Kidney (tissue), 14 donors: ENCODE data around the gene PAN3. TPM values are rescaled to one million over a fixed set of nuclear protein-coding genes. Genes with fewer than 3 reads are reported as not detected.
A peak's percentile ranks its signal among the peaks of the same experiment; 100 is the strongest.

Source experiments
- DNase-seq, 5 donors: peaks; one replicate each; pipeline ENCODE4 v3.0.0-alpha.2; 2013 to 2020
- FAIRE-seq: peaks from 2 replicates; lab custom pipeline; 2012; peaks lifted over from hg19 to GRCh38; lab: Jason Lieb, UNC
- H3K27ac ChIP-seq, 2 donors: one replicate each; pipeline ENCODE4 v1.7.0; 2013; ENCODE audit warnings: low read depth in 2 of 2, low read length in 2 of 2, inconsistent platforms in 1 of 2
- H3K27me3 ChIP-seq: one replicate; pipeline ENCODE4 v1.7.1; 2013; ENCODE audit warnings: low read length, inconsistent platforms; ENCODE audit not compliant: control insufficient read depth, insufficient read depth
- H3K36me3 ChIP-seq, 3 donors: one replicate each; pipeline versions ENCODE4 v1.7.0 to v1.7.1; 2013; ENCODE audit warnings: low read length in 3 of 3, control low read depth in 1 of 3, inconsistent platforms in 1 of 3; ENCODE audit not compliant: insufficient read depth in 3 of 3, control insufficient read depth in 2 of 3
- H3K4me1 ChIP-seq, 3 donors: one replicate each; pipeline versions ENCODE4 v1.7.0 to v1.7.1; 2013; ENCODE audit warnings: low read length in 3 of 3, inconsistent platforms in 1 of 3, low read depth in 1 of 3; ENCODE audit not compliant: control insufficient read depth in 2 of 3, insufficient read depth in 2 of 3
- H3K4me3 ChIP-seq, 3 donors: one replicate each; pipeline versions ENCODE4 v1.7.0 to v1.8.1; 2013; ENCODE audit warnings: low read length in 3 of 3, control low read depth in 1 of 3, inconsistent platforms in 1 of 3
- H3K9ac ChIP-seq, 3 donors: one replicate each; pipeline versions ENCODE4 v1.7.0 to v1.7.1; 2013; ENCODE audit warnings: low read length in 3 of 3, control low read depth in 1 of 3, inconsistent platforms in 1 of 3
- H3K9me3 ChIP-seq, 3 donors: one replicate each; pipeline versions ENCODE4 v1.7.0 to v1.7.1; 2013; ENCODE audit warnings: low read length in 3 of 3, control low read depth in 1 of 3, inconsistent platforms in 1 of 3; ENCODE audit not compliant: control insufficient read depth in 2 of 3, insufficient read depth in 1 of 3
- intact Hi-C: fragments of 100-400 bp; cut with DNase I; formaldehyde crosslinking; loops from one replicate; pipeline ENCODE4 v1.11.1; 2022
- polyA plus RNA-seq: library from polyadenylated mRNA; stranded (reverse); fragments of 350-450 nt; fragmentation: Illumina TruSeq; extraction: RNeasy Lipid Tissue Mini Kit (QIAGEN cat#74804); gene quantifications from one replicate; pipeline ENCODE4 v1.2.3, GENCODE V29; 2014; ENCODE audit warnings: low read depth, low replicate concordance; ENCODE audit not compliant: insufficient read depth
- total RNA-seq: library from RNA; stranded (reverse); fragmentation: NEBNext Ultra II Directional; extraction: Animal tissue kit (Norgen Biotek cat#: 25700); gene quantifications from one replicate; pipeline ENCODE4 v1.2.1, GENCODE V29; 2021
- TF ChIP-seq, protein P1 (sequence below): IDR thresholded peaks from 3 replicates; pipeline ENCODE4 v1.5.1; 2012; ENCODE audit warnings: mild to moderate bottlenecking, moderate library complexity, borderline replicate concordance; ENCODE audit not compliant: insufficient read depth; ENCODE audit errors: extremely low read depth
- donor health status: control.
- donor health status: control.
- donor health status: control.
- donor health status: control.
- donor health status: control.
- donor health status: DM: yes; HTN: yes; CAD: no.
- donor health status: Normal renal cell carcinoma (clear cell type).

The PAN3 gene
- total and polyA plus RNA-seq, 2 donors from 2014 or later = 8.2 to 46.3 TPM

DNA sequence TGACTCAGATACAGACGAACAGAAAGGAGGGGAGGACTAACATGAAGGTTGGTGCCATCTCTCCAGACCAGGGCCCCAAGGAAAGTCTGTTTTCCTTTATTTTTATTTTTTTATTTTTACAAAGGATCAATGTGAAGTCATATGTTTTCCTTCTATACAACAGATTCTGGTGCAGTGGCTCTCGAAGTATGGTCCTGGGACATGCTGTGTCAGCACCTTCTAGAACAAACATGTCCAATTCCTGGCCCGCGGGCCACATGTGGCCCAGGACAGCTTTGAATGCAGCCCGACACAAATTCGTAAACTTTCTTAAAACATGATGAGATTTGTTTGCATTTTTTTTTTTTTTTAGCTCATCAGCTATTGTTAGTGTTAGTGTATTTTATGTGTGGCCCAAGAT, 181.9 kb downstream of the PAN3 start:
- no peak overlapping the region for H3K27ac ChIP-seq
- TF ChIP-seq, protein P1, sequence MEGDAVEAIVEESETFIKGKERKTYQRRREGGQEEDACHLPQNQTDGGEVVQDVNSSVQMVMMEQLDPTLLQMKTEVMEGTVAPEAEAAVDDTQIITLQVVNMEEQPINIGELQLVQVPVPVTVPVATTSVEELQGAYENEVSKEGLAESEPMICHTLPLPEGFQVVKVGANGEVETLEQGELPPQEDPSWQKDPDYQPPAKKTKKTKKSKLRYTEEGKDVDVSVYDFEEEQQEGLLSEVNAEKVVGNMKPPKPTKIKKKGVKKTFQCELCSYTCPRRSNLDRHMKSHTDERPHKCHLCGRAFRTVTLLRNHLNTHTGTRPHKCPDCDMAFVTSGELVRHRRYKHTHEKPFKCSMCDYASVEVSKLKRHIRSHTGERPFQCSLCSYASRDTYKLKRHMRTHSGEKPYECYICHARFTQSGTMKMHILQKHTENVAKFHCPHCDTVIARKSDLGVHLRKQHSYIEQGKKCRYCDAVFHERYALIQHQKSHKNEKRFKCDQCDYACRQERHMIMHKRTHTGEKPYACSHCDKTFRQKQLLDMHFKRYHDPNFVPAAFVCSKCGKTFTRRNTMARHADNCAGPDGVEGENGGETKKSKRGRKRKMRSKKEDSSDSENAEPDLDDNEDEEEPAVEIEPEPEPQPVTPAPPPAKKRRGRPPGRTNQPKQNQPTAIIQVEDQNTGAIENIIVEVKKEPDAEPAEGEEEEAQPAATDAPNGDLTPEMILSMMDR = no peak
- H3K4me1 ChIP-seq = peaks cover 0 to 12% (median 11%) of the 10 kb centered on the region in 3 donors
- DNase-seq = no peak
- intact Hi-C loops = no loop called here
- H3K27me3 ChIP-seq = no peaks in the 10 kb centered on the region
- H3K4me3 ChIP-seq = no peak overlapping the region
- H3K9me3 ChIP-seq = no peaks in the 10 kb centered on the region
- FAIRE-seq = no peak
- H3K36me3 ChIP-seq = no peaks in the 10 kb centered on the region
- H3K9ac ChIP-seq = no peak overlapping the region

DNA sequence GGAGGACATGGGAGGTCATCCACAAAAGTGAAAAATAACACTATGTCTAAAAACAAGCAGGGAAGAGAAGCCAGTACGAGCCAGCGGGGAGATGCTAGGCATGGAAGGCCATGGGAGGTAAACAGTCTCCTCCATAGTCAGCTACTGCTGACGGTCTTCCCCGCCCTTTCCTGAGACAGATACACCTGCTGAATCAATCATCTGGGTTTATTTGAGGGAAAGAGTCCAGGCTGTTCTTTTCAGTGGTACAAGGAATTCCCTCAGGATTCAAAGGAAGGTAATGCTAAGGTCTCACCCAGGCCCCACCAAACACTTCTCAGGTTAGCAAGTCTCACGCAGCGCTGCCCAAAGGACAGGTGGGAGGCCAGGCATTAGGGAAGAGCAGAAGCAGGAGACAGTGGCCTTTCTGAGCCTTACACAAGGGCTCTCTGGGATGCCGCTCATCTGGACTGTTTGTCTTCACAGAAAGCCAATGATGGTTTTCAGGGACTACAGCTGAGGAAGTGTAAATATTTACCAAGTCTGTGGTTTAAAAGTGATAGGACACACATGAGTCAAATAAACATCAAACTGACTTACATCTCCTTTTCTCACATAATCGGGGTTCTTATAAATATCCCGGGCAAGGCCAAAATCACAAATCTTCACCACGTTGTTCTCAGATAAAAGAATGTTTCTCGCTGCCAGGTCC, 182.7 kb downstream of the PAN3 start:
- Histone ChIP-seq H3K27me3 (no peaks in the 10 kb centered on the region), H3K4me1 (peaks cover 0 to 10% (median 6%) of the 10 kb centered on the region in 3 donors), H3K27ac (no peak overlapping the region), H3K4me3 (no peak overlapping the region), H3K9me3 (no peaks in the 10 kb centered on the region), H3K36me3 (no peaks in the 10 kb centered on the region), H3K9ac (no peak overlapping the region)
- TF ChIP-seq, protein P1 = no peak
- no peak for DNase-seq
- no peak for FAIRE-seq
- intact Hi-C loops = no loop called here

DNA sequence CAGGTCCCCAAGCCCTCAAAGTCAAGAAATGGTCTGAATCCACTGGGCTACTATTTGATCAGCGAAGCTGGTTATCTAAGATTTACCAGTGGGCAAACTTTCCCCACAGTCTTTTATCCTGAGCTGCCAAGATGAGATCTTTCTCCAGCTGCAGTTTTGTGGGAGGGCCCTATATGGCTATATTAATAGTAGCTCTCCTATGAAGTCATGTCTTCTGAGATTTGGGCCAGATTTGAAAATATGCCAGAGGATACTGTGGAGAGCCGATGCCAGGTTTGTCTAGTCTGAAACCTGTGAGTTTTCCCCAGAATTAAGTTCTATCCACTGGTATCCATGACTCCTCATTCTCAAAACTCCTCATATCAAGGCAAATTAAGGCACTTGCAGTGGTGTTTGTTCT, 183.4 kb downstream of the PAN3 start:
- H3K4me1 ChIP-seq = peaks cover 0 to 8% (median 6%) of the 10 kb centered on the region in 3 donors
- intact Hi-C loops = no loop called here
- no peak overlapping the region for H3K9ac ChIP-seq
- TF ChIP-seq, protein P1 = no peak
- DNase-seq (no peak), FAIRE-seq (no peak)
- no peaks in the 10 kb centered on the region for H3K27me3 ChIP-seq
- H3K4me3 ChIP-seq = no peak overlapping the region
- H3K36me3 ChIP-seq = no peaks in the 10 kb centered on the region
- peak overlapping the region in 1 of 2 donors; percentile 23 for H3K27ac ChIP-seq
- H3K9me3 ChIP-seq = no peaks in the 10 kb centered on the region
